ENCODE data around the gene FBLIM1.

The FBLIM1 gene

DNA sequence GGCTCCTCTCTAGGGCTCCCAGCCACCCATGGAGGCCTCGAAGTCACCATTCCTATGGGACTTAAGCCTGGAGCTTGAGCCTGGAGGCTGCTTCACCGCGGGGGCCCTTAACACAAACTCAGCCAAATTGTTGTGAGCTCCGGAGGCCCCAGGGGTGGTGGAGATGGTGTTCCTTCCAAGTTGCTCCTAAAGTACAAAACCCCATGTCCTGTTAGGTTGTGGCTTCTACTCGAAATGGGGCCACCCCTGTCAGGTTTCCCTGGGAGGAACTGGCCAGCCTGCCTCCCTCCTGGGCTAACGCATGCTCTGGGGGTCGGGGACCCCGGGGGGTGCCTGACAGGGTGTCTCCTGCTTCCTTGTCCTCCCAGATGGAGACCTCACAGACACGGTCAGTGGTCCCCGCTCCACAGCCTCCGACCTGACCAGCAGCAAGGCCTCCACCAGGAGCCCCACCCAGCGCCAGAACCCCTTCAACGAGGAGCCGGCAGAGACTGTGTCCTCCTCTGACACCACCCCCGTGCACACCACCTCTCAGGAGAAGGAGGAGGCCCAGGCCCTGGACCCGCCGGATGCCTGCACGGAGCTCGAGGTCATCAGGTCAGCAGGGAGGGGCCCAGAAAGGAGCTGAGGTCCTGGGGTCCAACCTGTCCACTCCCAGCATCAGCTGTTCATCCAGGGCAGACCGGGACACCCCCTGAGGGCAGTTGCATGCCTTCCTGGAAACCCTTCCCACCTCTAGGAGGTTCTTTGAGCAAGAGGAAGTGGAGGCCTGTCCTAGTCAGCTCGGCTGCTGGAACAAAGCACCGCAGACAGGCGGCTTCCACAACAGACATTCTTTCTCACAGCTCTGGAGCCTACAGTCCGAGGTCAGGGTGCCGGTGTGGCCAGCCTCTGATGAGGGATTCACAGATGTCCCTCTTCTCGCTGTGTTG is 33.4 kb upstream of the FBLIM1 start:
- Histone ChIP-seq H3K9ac (ENCODE audit: low read length) (no peak overlapping the region), H3K27ac (ENCODE audit: low read depth, low read length) (no peak overlapping the region), H3K4me1 (ENCODE audit: control insufficient read depth, insufficient read depth, low read length) (peaks cover 4% of the 10 kb centered on the region), H3K4me3 (ENCODE audit: low read length) (no peak overlapping the region), H3K27me3 (ENCODE audit: control insufficient read depth, insufficient read depth, low read length) (no peaks in the 10 kb centered on the region), H3K36me3 (ENCODE audit: control insufficient read depth, insufficient read depth, low read length) (peaks cover 35% of the 10 kb centered on the region)

- H3K9ac ChIP-seq (ENCODE audit: low read length): no peak overlapping the region
- no peak overlapping the region for H3K27ac ChIP-seq (ENCODE audit: low read depth, low read length)
- no peak overlapping the region for H3K4me3 ChIP-seq (ENCODE audit: low read length)
- H3K27me3 ChIP-seq (ENCODE audit: control insufficient read depth, insufficient read depth, low read length): no peaks in the 10 kb centered on the region
- peaks cover 40% of the 10 kb centered on the region for H3K36me3 ChIP-seq (ENCODE audit: control insufficient read depth, insufficient read depth, low read length)
- peaks cover 4% of the 10 kb centered on the region for H3K4me1 ChIP-seq (ENCODE audit: control insufficient read depth, insufficient read depth, low read length)
These were observed 32.1 kb upstream of the FBLIM1 start for GRCh38 chr1:15726508-15726907.

DNA sequence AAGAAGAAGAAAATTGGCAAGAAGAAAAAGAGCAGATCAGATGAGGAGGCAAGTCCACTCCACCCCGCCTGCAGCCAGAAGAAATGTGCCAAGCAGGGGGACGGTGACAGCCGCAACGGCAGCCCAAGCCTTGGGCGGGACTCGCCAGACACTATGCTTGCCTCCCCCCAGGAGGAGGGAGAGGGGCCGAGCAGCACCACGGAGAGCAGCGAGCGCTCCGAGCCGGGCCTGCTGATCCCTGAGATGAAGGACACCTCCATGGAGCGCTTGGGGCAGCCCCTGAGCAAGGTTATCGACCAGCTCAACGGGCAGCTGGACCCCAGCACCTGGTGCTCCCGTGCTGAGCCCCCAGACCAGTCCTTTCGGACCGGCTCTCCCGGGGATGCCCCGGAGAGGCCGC is 31.6 kb upstream of the FBLIM1 start:
- Histone ChIP-seq H3K27ac (ENCODE audit: low read depth, low read length) (no peak overlapping the region), H3K9ac (ENCODE audit: low read length) (no peak overlapping the region), H3K36me3 (ENCODE audit: control insufficient read depth, insufficient read depth, low read length) (peaks cover 42% of the 10 kb centered on the region), H3K27me3 (ENCODE audit: control insufficient read depth, insufficient read depth, low read length) (no peaks in the 10 kb centered on the region), H3K4me1 (ENCODE audit: control insufficient read depth, insufficient read depth, low read length) (peaks cover 4% of the 10 kb centered on the region), H3K4me3 (ENCODE audit: low read length) (no peak overlapping the region)

GRCh38 chr1:15727424-15727823 is 31.2 kb upstream of the FBLIM1 start:
- no peaks in the 10 kb centered on the region for H3K27me3 ChIP-seq (ENCODE audit: control insufficient read depth, insufficient read depth, low read length)
- peaks cover 4% of the 10 kb centered on the region for H3K4me1 ChIP-seq (ENCODE audit: control insufficient read depth, insufficient read depth, low read length)
- no peak overlapping the region for H3K27ac ChIP-seq (ENCODE audit: low read depth, low read length)
- no peak overlapping the region for H3K9ac ChIP-seq (ENCODE audit: low read length)
- H3K4me3 ChIP-seq (ENCODE audit: low read length): no peak overlapping the region
- H3K36me3 ChIP-seq (ENCODE audit: control insufficient read depth, insufficient read depth, low read length): peaks cover 46% of the 10 kb centered on the region

DNA sequence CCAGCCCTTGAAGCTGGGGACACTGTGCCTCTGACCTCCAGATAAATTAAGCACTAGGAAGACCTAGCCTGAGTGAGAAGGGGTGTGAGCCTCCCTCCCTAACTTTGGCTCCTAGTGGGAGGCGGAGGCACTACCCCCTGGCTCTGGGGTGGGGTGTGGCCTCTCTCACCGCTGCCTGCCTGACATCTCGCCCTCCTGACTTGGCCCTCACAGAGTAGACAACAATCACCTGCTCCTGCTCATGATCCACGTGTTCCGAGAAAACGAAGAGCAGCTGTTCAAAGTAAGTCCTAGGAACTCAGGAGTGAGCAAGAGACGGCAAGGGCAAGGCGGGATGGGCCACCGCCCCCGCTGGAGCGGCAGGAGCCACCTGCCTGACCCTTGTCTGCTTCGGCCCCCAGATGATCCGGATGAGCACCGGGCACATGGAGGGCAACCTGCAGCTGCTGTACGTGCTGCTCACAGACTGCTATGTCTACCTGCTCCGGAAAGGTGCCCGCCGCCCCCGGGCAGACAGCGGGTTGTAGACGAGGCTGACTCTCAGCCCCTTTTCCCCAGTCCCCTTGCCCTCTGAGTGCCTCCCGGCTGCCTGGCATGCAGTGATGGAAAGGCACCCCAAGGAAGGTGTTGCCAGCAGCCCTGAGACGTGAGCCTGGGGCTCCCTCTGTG is 30.6 kb upstream of the FBLIM1 start:
- Histone ChIP-seq H3K9ac (ENCODE audit: low read length) (no peak overlapping the region), H3K36me3 (ENCODE audit: control insufficient read depth, insufficient read depth, low read length) (peaks cover 47% of the 10 kb centered on the region), H3K4me3 (ENCODE audit: low read length) (no peak overlapping the region), H3K4me1 (ENCODE audit: control insufficient read depth, insufficient read depth, low read length) (peaks cover under 1% of the 10 kb centered on the region), H3K27me3 (ENCODE audit: control insufficient read depth, insufficient read depth, low read length) (no peaks in the 10 kb centered on the region), H3K27ac (ENCODE audit: low read depth, low read length) (no peak overlapping the region)

DNA sequence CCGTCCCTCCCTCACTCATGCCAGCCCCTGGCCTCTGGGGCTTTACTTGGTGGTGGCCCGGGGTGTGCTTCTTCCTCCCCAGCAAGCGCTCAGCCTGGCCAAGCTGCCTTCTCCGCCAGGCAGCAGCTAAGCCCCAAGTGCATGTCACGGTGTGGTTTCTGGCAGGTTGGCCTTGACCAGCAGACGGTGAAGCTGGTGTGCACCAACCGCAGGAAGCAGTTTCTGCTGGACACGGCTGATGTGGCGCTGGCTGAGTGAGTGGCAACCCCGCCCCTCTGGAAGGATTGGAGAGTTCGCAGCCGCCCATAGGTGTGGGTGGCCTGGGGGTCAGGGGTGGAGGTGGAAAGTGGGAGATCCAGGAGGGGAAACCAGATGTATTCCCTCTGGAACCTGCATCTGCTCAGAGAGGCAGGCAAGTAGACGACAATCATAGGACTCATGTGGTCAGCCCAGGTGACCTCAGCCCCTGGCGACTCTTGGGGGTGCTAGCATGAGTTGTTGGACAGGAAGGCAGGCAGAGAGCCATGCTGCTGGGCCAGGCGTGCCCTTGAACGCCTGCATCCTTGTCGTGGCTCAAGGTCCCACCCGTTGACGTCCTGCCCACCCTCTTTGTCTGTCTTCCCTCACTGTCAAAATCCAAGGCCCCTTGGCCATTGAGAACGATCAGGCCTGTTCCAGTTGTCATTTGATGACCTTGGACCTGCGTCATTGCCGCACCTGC is 29.5 kb upstream of the FBLIM1 start:
- no peaks in the 10 kb centered on the region for H3K4me1 ChIP-seq (ENCODE audit: control insufficient read depth, insufficient read depth, low read length)
- peaks cover 53% of the 10 kb centered on the region for H3K36me3 ChIP-seq (ENCODE audit: control insufficient read depth, insufficient read depth, low read length)
- no peak overlapping the region for H3K9ac ChIP-seq (ENCODE audit: low read length)
- H3K4me3 ChIP-seq (ENCODE audit: low read length): no peak overlapping the region
- no peaks in the 10 kb centered on the region for H3K27me3 ChIP-seq (ENCODE audit: control insufficient read depth, insufficient read depth, low read length)
- no peak overlapping the region for H3K27ac ChIP-seq (ENCODE audit: low read depth, low read length)

DNA sequence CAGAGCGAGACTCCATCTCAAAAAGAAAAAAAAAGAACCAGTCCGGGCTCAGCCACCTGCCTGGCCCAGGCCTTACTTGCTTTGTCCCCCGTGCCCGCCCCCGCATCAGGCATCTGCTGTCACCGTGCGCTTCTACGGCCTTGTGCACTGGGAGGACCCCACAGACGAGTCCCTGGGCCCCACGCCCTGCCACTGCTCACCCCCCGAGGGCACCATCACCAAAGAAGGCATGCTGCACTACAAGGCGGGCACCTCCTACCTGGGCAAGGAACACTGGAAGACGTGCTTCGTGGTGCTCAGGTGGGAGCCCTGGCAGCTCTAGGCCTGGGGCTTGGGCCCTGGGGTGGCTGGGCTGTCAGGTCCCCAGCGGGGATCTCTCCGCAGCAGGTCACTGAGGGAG is 28.2 kb upstream of the FBLIM1 start:
- H3K36me3 ChIP-seq (ENCODE audit: control insufficient read depth, insufficient read depth, low read length): peaks cover 54% of the 10 kb centered on the region
- H3K4me1 ChIP-seq (ENCODE audit: control insufficient read depth, insufficient read depth, low read length): no peaks in the 10 kb centered on the region

GRCh38 chr1:15730936-15731335 is 27.7 kb upstream of the FBLIM1 start:
- peaks cover 54% of the 10 kb centered on the region for H3K36me3 ChIP-seq (ENCODE audit: control insufficient read depth, insufficient read depth, low read length)
- H3K4me1 ChIP-seq (ENCODE audit: control insufficient read depth, insufficient read depth, low read length): no peaks in the 10 kb centered on the region
- H3K9ac ChIP-seq (ENCODE audit: low read length): no peak overlapping the region
- no peak overlapping the region for H3K27ac ChIP-seq (ENCODE audit: low read depth, low read length)
- H3K27me3 ChIP-seq (ENCODE audit: control insufficient read depth, insufficient read depth, low read length): no peaks in the 10 kb centered on the region
- H3K4me3 ChIP-seq (ENCODE audit: low read length): no peak overlapping the region

More for the DNA sequence above, 28.2 kb upstream of the FBLIM1 start:
- Histone ChIP-seq H3K27me3 (ENCODE audit: control insufficient read depth, insufficient read depth, low read length) (no peaks in the 10 kb centered on the region), H3K4me3 (ENCODE audit: low read length) (no peak overlapping the region), H3K9ac (ENCODE audit: low read length) (no peak overlapping the region), H3K27ac (ENCODE audit: low read depth, low read length) (no peak overlapping the region)

- Histone ChIP-seq H3K27me3 (ENCODE audit: control insufficient read depth, insufficient read depth, low read length) (no peaks in the 10 kb centered on the region), H3K27ac (ENCODE audit: low read depth, low read length) (no peak overlapping the region), H3K4me1 (ENCODE audit: control insufficient read depth, insufficient read depth, low read length) (no peaks in the 10 kb centered on the region), H3K9ac (ENCODE audit: low read length) (no peak overlapping the region), H3K4me3 (ENCODE audit: low read length) (no peak overlapping the region), H3K36me3 (ENCODE audit: control insufficient read depth, insufficient read depth, low read length) (peaks cover 50% of the 10 kb centered on the region)
These were observed 26.6 kb upstream of the FBLIM1 start for GRCh38 chr1:15731735-15732685.

DNA sequence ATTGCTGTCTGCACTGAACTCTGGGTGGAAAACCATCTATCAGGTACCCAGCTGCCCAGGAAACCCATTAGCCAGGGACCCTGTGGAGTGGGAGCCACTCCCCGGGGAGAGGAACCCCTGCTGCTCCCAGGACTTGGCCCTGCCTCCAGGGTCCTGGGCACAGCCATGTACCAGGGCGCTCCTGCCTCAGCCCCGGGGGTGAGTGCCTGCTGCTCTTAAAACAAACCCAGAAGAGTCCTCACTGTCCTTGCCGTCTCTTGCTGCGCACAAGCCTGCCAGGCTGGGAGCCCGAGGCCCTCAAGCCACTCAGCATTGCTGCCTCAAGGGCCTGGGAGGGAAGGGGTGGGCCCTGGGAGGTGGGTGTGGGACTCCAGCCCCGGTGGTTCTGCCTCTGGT is 25.9 kb upstream of the FBLIM1 start:
- Histone ChIP-seq H3K27me3 (ENCODE audit: control insufficient read depth, insufficient read depth, low read length) (no peaks in the 10 kb centered on the region), H3K4me1 (ENCODE audit: control insufficient read depth, insufficient read depth, low read length) (no peaks in the 10 kb centered on the region), H3K4me3 (ENCODE audit: low read length) (no peak overlapping the region), H3K9ac (ENCODE audit: low read length) (no peak overlapping the region), H3K36me3 (ENCODE audit: control insufficient read depth, insufficient read depth, low read length) (peaks cover 44% of the 10 kb centered on the region), H3K27ac (ENCODE audit: low read depth, low read length) (no peak overlapping the region)

DNA sequence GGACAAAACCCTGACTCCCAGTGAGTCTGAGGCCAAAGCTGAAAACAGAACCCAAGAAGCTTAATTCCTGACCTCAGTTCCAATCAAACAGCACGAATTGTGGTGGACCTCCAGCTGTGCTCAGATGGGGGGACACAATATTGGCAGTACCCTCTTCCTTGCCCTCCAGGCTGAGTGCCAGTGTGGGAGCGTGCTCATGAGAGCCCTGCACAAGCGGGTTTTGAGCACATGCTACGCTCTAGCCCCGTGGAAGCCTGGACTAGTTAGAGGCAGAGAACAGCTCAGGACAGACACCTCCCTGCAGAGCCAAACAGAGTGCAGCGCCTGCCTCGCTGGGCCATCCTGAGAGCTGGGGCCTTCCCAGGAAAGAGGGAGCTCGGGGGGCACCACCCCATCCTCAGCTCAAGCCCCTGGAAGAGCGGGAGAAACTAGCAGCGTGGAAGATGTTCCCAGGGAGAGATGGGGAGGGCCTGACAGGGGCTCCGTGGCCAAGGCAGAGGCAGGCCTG is 25.3 kb upstream of the FBLIM1 start:
- no peaks in the 10 kb centered on the region for H3K27me3 ChIP-seq (ENCODE audit: control insufficient read depth, insufficient read depth, low read length)
- no peak overlapping the region for H3K9ac ChIP-seq (ENCODE audit: low read length)
- H3K36me3 ChIP-seq (ENCODE audit: control insufficient read depth, insufficient read depth, low read length): peaks cover 38% of the 10 kb centered on the region
- no peak overlapping the region for H3K27ac ChIP-seq (ENCODE audit: low read depth, low read length)
- no peak overlapping the region for H3K4me3 ChIP-seq (ENCODE audit: low read length)
- H3K4me1 ChIP-seq (ENCODE audit: control insufficient read depth, insufficient read depth, low read length): no peaks in the 10 kb centered on the region
